A549 (cell line): ENCODE measurements around the gene CRMP1.

ENCODE experiments used
- BCL3 ChIP-seq: fragments of >200 bp; sonication (Bioruptor Twin); formaldehyde crosslinking; IDR thresholded peaks from 3 replicates; pipeline ENCODE4 v1.6.1; 2016
- JUN ChIP-seq, 2 experiments: fragments of >200 bp; sonication (Bioruptor Twin); formaldehyde crosslinking; IDR thresholded peaks; 2 replicates in 1 of 2; 3 replicates in 1 of 2; pipeline ENCODE4 v1.6.1; 2016 to 2017
- JUNB ChIP-seq: fragments of >200 bp; sonication (Bioruptor Twin); formaldehyde crosslinking; IDR thresholded peaks from 2 replicates; pipeline ENCODE4 v1.6.1; 2016
- MYC ChIP-seq: IDR thresholded peaks from 2 replicates; pipeline ENCODE4 v1.6.1; 2012; ENCODE audit warnings: mild to moderate bottlenecking, inconsistent platforms, low read length, improper control_type of control experiment, borderline replicate concordance
- POLR2A ChIP-seq: IDR thresholded peaks from 2 replicates; pipeline ENCODE4 v1.6.1; 2012; ENCODE audit warnings: mild to moderate bottlenecking, low read length
- REST ChIP-seq: fragments of 200-600 bp; sonication (generic); IDR thresholded peaks from 2 replicates; pipeline ENCODE4 v1.6.1; 2016; ENCODE audit warnings: antibody characterized with exemption, mild to moderate bottlenecking, moderate library complexity
- TF ChIP-seq, protein P1 (sequence below): fragments of >200 bp; sonication (Bioruptor Twin); formaldehyde crosslinking; IDR thresholded peaks from 3 replicates; pipeline ENCODE4 v1.5.1; 2016

GRCh38 chr4:5885733-5886132, 7.2 kb downstream of the CRMP1 start:
- TF ChIP-seq JUNB (no peak), POLR2A (no peak), MYC (no peak), REST (no peak), BCL3 (no peak), JUN (IDR thresholded peaks at IDR 0.05) (no peak)
- TF ChIP-seq, protein P1, sequence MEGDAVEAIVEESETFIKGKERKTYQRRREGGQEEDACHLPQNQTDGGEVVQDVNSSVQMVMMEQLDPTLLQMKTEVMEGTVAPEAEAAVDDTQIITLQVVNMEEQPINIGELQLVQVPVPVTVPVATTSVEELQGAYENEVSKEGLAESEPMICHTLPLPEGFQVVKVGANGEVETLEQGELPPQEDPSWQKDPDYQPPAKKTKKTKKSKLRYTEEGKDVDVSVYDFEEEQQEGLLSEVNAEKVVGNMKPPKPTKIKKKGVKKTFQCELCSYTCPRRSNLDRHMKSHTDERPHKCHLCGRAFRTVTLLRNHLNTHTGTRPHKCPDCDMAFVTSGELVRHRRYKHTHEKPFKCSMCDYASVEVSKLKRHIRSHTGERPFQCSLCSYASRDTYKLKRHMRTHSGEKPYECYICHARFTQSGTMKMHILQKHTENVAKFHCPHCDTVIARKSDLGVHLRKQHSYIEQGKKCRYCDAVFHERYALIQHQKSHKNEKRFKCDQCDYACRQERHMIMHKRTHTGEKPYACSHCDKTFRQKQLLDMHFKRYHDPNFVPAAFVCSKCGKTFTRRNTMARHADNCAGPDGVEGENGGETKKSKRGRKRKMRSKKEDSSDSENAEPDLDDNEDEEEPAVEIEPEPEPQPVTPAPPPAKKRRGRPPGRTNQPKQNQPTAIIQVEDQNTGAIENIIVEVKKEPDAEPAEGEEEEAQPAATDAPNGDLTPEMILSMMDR, result no peak
